H54 (cell line): ENCODE results near the gene CPNE7.

ENCODE experiments used
- DNase-seq: peaks from one replicate; pipeline ENCODE4 v3.0.0; 2011; ENCODE audit warnings: low spot score, mixed read lengths; ENCODE audit not compliant: insufficient read length
- FAIRE-seq: peaks from 3 replicates; lab custom pipeline; 2011; peaks lifted over from hg19 to GRCh38; lab: Jason Lieb, UNC
- POLR2A ChIP-seq: IDR thresholded peaks from 2 replicates; pipeline ENCODE4 v1.6.1; 2011; ENCODE audit warnings: low read depth, mild to moderate bottlenecking, low read length

CPNE7 gene

DNA sequence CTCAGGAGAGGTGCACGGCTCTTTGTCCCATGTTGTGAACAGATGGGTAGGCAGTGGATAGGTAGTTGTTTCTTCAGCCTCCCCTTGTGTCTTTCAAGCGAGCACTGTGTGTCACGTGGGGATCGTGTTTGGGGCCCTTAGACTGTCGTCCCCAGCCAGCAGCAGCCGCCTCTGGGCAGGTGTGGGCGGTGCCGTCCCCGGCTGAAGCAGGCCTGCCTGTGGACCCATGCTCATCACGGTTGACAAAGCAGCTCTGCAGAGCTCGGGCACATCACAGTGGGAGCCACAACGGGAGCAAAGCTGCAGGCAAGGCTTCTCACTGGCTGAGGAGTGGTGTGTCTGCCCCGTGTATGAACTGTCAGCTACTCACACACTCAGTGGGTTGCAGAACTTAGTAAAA is 19.8 kb upstream of the CPNE7 start:
- no peak for TF ChIP-seq POLR2A
- DNase-seq (no peak), FAIRE-seq (no peak)

DNA sequence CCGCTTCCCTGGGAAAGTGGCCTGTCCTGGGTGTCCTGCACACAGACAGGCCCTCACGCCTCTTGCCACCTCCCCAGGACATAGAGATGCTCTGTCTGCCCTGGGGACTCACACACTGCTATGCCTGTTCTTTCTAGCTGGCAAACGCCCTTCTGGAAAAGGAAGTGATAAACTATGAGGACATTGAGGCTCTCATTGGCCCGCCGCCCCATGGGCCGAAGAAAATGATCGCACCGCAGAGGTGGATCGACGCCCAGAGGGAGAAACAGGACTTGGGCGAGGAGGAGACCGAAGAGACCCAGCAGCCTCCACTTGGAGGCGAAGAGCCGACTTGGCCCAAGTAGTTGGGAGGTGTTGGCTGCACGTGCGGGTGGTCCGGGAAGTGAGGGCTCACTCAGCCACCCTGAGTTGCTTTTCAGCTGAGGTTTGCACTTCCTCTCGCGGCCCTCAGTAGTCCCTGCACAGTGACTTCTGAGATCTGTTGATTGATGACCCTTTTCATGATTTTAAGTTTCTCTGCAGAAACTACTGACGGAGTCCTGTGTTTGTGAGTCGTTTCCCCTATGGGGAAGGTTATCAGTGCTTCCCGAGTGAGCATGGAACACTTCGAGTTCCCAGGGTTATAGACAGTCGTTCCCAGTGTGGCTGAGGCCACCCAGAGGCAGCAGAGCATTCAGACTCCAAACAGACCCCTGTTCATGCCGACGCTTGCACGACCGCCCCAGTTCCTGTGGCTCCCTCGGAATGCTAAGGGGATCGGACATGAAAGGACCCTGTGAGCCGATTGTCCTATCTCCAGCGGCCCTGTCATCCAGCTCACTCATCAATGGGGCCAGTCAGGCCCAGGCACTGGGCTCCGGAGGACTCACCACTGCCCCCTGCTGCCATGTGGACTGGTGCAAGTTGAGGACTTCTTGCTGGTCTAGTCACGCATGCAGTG is 18.5 kb upstream of the CPNE7 start:
- DNase-seq = peak; percentile 76
- TF ChIP-seq POLR2A = no peak
- no peak for FAIRE-seq

DNA sequence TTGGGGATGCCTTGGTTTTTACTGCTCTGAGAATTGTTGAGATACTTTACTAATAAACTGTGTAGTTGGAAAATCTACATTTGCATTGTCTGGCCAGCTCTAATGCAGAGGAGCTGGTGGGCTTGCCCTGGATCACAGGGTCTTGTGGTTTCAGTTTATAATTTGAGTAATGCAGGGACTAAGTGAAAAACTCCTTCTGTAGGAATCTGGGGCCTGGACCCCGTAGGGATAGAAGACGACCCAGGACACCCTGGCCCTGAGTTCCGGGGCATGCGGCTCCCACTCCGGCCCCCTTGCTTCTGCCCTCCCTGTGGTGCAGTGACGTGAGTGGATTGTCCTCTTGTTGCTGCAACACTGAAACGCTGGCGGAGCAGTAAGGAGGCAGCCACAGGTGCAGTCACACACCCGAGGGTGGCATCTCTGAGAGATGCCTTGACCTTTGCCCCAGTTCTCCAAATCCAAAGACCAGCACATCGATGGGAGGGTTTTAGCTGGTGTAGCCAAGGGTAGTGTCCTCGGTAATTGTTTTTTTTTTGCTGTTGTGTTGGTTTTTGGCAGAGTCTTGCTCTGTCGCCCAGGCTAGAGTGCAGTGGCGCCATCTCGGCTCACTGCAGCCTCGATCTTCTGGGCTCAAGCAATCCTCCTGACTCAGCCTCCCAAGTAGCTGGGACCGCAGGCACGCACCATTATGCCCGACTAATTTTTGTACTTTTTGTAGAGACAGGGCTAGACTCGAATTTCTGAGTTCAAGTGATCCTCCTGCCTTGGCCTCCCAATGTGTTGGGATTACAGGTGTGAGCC is 17.7 kb upstream of the CPNE7 start:
- FAIRE-seq (no peak), DNase-seq (no peak)
- no peak for TF ChIP-seq POLR2A

DNA sequence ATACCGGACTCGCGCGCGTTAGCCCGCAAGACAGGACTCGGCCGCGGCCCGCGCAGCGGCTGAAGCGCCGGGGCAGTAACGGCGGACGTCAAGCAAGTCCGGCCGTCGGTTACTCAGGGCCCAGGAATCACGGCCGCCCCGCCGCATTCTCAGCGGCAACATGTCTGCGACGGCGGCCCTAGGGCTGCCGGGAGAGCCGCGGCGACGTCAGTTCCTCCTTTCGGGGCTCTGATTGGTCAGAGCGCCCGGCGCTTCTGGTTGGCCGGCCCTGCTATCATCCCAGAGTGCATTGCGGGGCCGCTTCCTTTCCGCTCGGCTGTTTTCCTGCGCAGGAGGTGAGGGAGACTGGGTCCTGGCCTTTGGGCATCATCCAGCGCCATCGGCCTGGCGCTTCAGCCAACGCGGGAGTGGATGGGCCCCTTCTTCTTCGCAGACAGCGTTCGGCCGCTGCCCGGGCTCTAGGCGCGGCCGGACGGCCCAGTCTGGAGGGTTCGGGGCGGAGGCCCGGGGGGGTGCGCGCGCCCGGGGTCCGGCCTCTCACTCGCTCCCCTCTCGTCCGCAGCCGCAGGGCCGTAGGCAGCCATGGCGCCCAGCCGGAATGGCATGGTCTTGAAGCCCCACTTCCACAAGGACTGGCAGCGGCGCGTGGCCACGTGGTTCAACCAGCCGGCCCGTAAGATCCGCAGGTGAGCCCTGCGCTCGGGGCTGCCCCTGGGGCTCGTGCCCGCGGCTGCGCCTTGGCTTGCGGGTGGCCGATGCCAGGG is 15.0 kb upstream of the CPNE7 start, which contains the start of gene RPL13:
RPL13 (plus strand) TSS at position 305 of the 764 bp plus-strand sequence; CDS start at position 583, 278 bp downstream.
- FAIRE-seq (no peak), DNase-seq (peak; percentile 93)
- peak; percentile 91 for TF ChIP-seq POLR2A

DNA sequence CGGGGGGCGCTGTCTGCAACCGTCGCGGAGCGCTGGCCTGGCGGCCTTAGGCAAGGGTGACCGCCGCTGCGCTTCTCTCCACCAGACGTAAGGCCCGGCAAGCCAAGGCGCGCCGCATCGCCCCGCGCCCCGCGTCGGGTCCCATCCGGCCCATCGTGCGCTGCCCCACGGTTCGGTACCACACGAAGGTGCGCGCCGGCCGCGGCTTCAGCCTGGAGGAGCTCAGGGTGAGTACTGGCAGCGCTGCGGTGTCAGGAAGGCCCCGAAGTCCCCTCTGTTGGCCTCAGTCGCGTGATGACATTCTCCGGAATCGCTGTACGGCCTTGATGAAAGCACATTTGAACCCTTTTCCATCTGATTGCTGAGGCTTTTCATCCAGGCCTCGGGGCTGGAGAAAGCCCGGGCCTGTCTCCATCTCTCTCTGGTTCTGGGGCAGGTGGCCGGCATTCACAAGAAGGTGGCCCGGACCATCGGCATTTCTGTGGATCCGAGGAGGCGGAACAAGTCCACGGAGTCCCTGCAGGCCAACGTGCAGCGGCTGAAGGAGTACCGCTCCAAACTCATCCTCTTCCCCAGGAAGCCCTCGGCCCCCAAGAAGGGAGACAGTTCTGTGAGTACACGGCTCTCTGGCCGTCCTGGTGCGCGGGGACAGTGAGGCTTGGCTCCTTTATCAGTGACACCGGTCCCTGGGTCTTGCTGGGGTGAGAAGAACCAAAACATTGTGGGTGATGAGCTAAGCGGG is 14.2 kb upstream of the CPNE7 start:
- no peak for TF ChIP-seq POLR2A
- no peak for FAIRE-seq

DNA sequence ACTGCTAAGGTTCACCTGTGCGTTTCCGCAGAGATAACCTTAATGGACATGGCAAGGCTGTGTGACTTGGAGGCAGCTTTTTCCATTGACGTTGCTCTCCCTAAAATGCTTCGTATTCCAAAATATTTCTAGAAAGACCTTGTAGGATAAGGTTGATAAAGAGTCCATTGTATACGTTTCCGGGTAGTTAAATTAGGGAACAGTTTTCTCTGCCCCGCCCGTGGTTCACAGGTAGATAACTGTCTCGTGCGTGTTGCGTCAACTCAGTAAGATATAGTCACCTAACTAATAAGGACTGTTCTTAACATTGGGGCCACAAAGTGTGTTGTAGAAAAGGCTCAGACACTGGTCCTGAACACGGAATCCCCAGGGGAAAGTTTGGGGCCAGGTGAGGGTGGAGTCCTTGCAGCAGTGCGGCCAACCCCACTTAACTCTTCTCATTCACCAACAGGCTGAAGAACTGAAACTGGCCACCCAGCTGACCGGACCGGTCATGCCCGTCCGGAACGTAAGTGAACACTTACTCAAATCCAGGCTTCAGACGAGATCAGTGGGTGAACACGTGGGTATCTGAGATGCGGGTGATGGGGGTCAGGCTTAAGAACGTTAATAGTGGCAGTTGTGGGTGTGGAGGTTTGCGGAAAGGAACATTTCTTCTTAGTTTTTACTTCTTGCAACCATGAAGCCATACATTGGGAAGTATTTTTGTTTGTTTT is 13.5 kb upstream of the CPNE7 start:
- DNase-seq (no peak), FAIRE-seq (no peak)
- no peak for TF ChIP-seq POLR2A

More for the DNA sequence above, 14.2 kb upstream of the CPNE7 start:
- DNase-seq = no peak

DNA sequence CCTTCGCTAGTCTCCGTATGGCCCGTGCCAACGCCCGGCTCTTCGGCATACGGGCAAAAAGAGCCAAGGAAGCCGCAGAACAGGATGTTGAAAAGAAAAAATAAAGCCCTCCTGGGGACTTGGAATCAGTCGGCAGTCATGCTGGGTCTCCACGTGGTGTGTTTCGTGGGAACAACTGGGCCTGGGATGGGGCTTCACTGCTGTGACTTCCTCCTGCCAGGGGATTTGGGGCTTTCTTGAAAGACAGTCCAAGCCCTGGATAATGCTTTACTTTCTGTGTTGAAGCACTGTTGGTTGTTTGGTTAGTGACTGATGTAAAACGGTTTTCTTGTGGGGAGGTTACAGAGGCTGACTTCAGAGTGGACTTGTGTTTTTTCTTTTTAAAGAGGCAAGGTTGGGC is 12.6 kb upstream of the CPNE7 start:
- FAIRE-seq (no peak), DNase-seq (no peak)
- TF ChIP-seq POLR2A = no peak

DNA sequence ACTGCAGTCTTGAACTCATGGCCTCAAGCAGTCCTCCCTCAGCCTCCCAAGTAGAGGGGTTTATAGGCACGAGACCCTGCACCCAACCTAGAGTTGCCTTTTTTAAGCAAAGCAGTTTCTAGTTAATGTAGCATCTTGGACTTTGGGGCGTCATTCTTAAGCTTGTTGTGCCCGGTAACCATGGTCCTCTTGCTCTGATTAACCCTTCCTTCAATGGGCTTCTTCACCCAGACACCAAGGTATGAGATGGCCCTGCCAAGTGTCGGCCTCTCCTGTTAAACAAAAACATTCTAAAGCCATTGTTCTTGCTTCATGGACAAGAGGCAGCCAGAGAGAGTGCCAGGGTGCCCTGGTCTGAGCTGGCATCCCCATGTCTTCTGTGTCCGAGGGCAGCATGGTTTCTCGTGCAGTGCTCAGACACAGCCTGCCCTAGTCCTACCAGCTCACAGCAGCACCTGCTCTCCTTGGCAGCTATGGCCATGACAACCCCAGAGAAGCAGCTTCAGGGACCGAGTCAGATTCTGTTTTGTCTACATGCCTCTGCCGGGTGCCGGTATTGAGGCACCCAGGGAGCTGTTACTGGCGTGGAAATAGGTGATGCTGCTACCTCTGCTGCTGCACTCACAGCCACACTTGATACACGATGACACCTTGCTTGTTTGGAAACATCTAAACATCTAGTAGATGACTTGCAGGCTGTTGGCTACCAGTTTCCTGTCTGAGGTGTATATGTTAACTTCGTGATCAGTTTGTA is 11.7 kb upstream of the CPNE7 start:
- TF ChIP-seq POLR2A = no peak
- no peak for FAIRE-seq
- DNase-seq = no peak

DNA sequence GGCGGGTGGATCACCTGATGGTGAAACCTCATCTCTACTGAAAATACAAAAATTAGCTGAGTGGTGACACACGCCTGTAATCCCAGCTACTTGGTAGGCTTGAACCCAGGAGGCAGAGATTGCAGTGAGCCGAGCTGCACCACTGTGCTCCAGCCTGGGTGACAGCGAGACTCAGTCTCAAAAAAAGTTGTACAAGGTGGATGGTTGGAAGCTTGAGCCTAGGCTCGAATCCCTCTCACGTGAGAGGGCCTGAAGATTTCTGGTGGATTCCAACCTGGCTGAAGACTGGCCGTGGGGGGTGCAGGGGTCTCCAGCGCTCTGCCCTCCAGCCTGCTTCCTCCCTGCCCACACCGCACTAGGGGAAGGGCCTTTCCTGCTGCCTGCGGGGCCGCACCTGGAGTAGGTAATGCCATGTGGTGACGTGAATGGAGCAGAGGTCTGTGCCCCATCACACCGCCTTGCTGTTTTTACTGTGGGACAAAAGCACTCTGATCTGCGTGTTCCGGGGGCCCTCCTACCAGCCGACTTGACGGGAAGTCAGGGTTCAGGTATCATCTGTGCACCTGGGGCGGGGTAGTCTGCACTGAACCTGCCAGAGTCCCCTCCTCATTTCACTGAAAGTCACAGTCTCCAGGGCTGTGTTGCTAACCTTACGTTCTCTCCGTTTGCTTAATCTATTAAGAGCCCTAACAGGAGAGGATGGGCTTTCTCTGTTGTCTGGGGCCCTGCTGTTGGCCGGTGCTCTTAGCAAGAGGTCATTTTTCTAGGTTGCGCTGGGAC is 10.9 kb upstream of the CPNE7 start:
- DNase-seq (no peak), FAIRE-seq (no peak)
- no peak for TF ChIP-seq POLR2A

DNA sequence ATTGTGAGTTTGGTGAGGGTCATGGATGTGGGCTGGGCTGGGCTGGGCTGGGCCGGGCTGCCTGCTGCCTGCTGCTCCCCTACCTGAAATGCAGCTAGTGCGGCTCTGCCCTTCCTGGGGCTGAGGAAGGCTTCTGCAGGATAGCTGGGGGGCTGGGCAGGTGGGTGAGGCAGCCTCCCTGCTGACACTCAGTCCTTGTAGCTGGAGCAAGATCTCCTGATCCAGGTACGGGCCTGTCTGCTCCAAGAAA is 10.4 kb upstream of the CPNE7 start:
- DNase-seq (no peak), FAIRE-seq (no peak)
- TF ChIP-seq POLR2A = no peak; the same call in 1 of the 2 replicates

DNA sequence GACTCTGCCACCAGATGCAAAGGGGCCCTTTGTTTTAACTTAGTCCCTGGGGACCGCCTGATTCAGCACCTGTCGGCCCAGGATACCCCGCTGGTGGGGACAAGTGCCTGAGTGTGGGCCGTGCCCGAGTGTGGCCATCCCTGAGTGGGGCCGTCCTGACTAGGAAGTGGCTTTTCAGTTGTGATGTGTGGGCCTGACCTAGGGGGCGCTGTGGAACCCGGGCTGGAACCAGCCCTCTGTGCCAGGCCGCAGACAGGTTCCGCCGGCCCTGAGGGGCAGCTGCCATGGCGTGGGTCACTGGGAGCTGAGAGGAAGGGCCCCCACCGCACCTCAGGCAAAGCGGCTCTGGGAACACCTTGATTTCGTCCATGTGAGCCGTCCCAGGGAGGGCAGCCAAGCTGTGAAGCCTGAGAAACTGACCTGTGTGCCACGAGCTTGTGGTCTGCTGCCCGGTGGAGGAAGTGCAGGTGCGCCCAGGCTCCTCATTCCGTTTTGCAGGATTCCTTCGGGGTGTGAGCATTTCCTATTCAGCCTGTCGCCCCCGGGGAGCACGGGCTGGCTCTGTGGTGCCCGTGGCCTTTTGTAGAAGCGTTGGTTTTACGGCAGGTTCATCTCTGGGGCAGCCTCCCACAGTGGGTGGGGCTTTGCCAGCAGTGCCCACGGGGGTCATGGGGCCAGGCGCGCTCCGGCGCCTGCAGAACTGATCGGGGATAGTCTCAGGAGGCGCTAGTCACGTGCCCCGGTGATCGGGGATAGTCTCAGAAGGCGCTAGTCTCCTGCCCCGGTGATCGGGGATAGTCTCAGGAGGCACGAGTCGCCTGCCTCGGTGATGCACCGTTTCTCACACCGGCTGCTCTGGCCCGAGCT is 9.8 kb upstream of the CPNE7 start:
- FAIRE-seq = no peak
- DNase-seq = no peak
- TF ChIP-seq POLR2A = peak; percentile 18
